HepG2 (cell line): ENCODE data around the gene CDK2. TPM values are rescaled to one million over a fixed set of nuclear protein-coding genes. Genes with fewer than 3 reads are reported as not detected.
A peak's percentile ranks its signal among the peaks of the same experiment; 100 is the strongest.

ENCODE experiments used
- FOSL2 ChIP-seq: sonication (generic); formaldehyde crosslinking; IDR thresholded peaks from 2 replicates; pipeline ENCODE4 v1.4.0; 2020; ENCODE audit warnings: missing genetic modification reagents
- RFXAP ChIP-seq: sonication (generic); formaldehyde crosslinking; IDR thresholded peaks from 2 replicates; pipeline ENCODE4 v1.4.0; 2020; ENCODE audit warnings: missing genetic modification reagents, borderline replicate concordance
- THAP8 ChIP-seq: sonication (generic); formaldehyde crosslinking; IDR thresholded peaks from 2 replicates; pipeline ENCODE4 v1.5.1; 2020; ENCODE audit warnings: missing genetic modification reagents, mild to moderate bottlenecking, borderline replicate concordance
- TP53 ChIP-seq: sonication (generic); formaldehyde crosslinking; conservative IDR thresholded peaks from 2 replicates; pipeline ENCODE4 v1.4.0; 2020; ENCODE audit warnings: missing genetic modification reagents
- ZBTB8A ChIP-seq: sonication (generic); formaldehyde crosslinking; IDR thresholded peaks from 2 replicates; pipeline ENCODE4 v1.4.0; 2020; ENCODE audit warnings: mild to moderate bottlenecking, low read depth, missing genetic modification reagents, borderline replicate concordance
- ZNF318 ChIP-seq: sonication (generic); formaldehyde crosslinking; IDR thresholded peaks from 2 replicates; pipeline ENCODE4 v1.4.0; 2020; ENCODE audit warnings: mild to moderate bottlenecking, missing genetic modification reagents
- ZNF407 ChIP-seq: sonication (generic); formaldehyde crosslinking; IDR thresholded peaks from one replicate; pipeline ENCODE4 v1.5.1; 2020; ENCODE audit warnings: mild to moderate bottlenecking, missing genetic modification reagents; ENCODE audit errors: not compliant biosample characterization
- polyA plus RNA-seq, 8 experiments: library from polyadenylated mRNA; depleted of rRNA in 3 of 8; stranded (reverse) in 7 of 8; unstranded in 1 of 8; fragments of >200 nt; fragmentation: Illumina TruSeq in 4 of 8; extraction: Trizol in 4 of 8; gene quantifications; 2 replicates each; pipeline versions ENCODE4 v1.2.1 to v1.2.3, GENCODE V29; 2011 to 2016; ENCODE audit warnings: low read depth in 4 of 8, missing spikeins in 1 of 8, mixed read lengths in 1 of 8; ENCODE audit not compliant: insufficient read depth in 1 of 8
- total RNA-seq, 5 experiments: library from RNA; depleted of rRNA; stranded (reverse); fragments of >200 nt; fragmentation: Illumina TruSeq; extraction: Trizol; gene quantifications; 2 replicates each; pipeline ENCODE4 v1.2.3, GENCODE V29; 2016; ENCODE audit warnings: low read depth in 1 of 5

Gene CDK2
- total and polyA plus RNA-seq, 2 of the 13 experiments (the other 11 are each of a cell fraction or from before 2014, with no cell fraction given): 47.5 to 52.6 TPM

GRCh38 chr12:55940065-55940732, 26.4 kb upstream of the CDK2 start (continued):
- TF ChIP-seq THAP8 (CRISPR knock-in tag): no peak
- peak; percentile 29; the same call in 1 of the 2 replicates for TF ChIP-seq FOSL2 (CRISPR knock-in tag)
- TF ChIP-seq ZNF407 (CRISPR knock-in tag): peak; percentile 65
- TF ChIP-seq ZBTB8A (CRISPR knock-in tag): no peak
- no peak for TF ChIP-seq TP53 (CRISPR knock-in tag)
- no peak; the same call in 1 of the 2 replicates for TF ChIP-seq ZNF318 (CRISPR knock-in tag)
- 0 out of 2 replicates have a peak, but pooled peaks have one; percentile 34 for TF ChIP-seq RFXAP (CRISPR knock-in tag)
